Psoas muscle (tissue), 8 donors: Measurements from ENCODE around the gene PON3. TPM values are rescaled to one million over a fixed set of nuclear protein-coding genes. Genes with fewer than 3 reads are reported as not detected.

Experiments
- ATAC-seq, 4 donors: fragments of 200-7000 bp; cut with Tn5 transposase; one replicate each; pipeline ENCODE4 v1.9.1; 2020; ENCODE audit warnings: moderate library complexity in 3 of 4, mild to moderate bottlenecking in 2 of 4
- DNase-seq, 2 donors: peaks; one replicate each; pipeline ENCODE4 v3.0.0-alpha.2; 2020
- H3K27ac ChIP-seq: fragments of 200-600 bp; one replicate; pipeline ENCODE4 v1.8.0; 2022
- H3K27me3 ChIP-seq, 3 donors: fragments of 200-600 bp in 1 of 3; one replicate each; pipeline versions ENCODE4 v1.6.1 to v1.8.0; 2013 to 2022; ENCODE audit warnings: low read length in 2 of 3, mild to moderate bottlenecking in 2 of 3, moderate library complexity in 1 of 3; ENCODE audit not compliant: insufficient read depth in 3 of 3
- H3K36me3 ChIP-seq, 2 donors: fragments of 200-600 bp in 1 of 2; one replicate each; pipeline versions ENCODE4 v1.6.1 to v1.8.0; 2013 to 2022; ENCODE audit warnings: low read depth in 1 of 2, mild to moderate bottlenecking in 1 of 2, moderate library complexity in 1 of 2; ENCODE audit not compliant: insufficient read depth in 1 of 2
- H3K4me1 ChIP-seq: fragments of 200-600 bp; one replicate; pipeline ENCODE4 v1.8.0; 2022
- H3K4me3 ChIP-seq: fragments of 200-600 bp; one replicate; pipeline ENCODE4 v1.8.0; 2022; ENCODE audit warnings: mild to moderate bottlenecking
- H3K9me3 ChIP-seq: fragments of 200-600 bp; one replicate; pipeline ENCODE4 v1.8.0; 2022
- WGBS, 3 donors: extraction: QIAGEN DNeasy Blood & Tissue Kit; methylation state at CpG; one replicate each; pipeline versions ENCODE4 v1.1.6 to v1.1.7; 2013; 5-methylcytosine and 5-hydroxymethylcytosine counted together
- intact Hi-C, 2 donors: fragments of 100-400 bp; cut with DNase I; formaldehyde crosslinking; loops; one replicate each; pipeline versions ENCODE4 v1.11.0 to v1.14.2; 2022
- polyA plus RNA-seq, 3 donors: library from polyadenylated mRNA; stranded (reverse); fragments of 200-250 nt; gene quantifications; one replicate each; pipeline ENCODE4 v1.2.3, GENCODE V29; 2013
- total RNA-seq, 4 donors: library from RNA; stranded (reverse); fragmentation: NEBNext Ultra II Directional in 2 of 4; extraction: Animal tissue kit (Norgen Biotek cat#: 25700) in 2 of 4; gene quantifications; one replicate each; pipeline versions ENCODE4 v1.2.1 to v1.2.4, GENCODE V29; 2021 to 2023
- TF ChIP-seq, protein P1 (sequence below): fragments of 200-600 bp; IDR thresholded peaks from one replicate; pipeline ENCODE4 v1.8.0; 2022; ENCODE audit warnings: antibody characterized with exemption
- donor health status: healthy with polysubstance abuse.
- donor health status: DM: no; HTN: no; CAD: no; lungs with moderate emphysema.
- donor health status: Bipolar disorder and iron deficiency.
- donor health status: healthy.
- donor health status: DM: yes; HTN: yes; CAD: no.
- donor health status: DM: no; HTN: no; CAD: no.
- donor health status: DM: no; HTN: no; CAD: no.
- donor health status: DM: yes; HTN: yes; CAD: no.

PON3 gene
- total and polyA plus RNA-seq, 7 donors, result 0.30 to 0.50 (median 0.46) TPM; not detected in 1

DNA sequence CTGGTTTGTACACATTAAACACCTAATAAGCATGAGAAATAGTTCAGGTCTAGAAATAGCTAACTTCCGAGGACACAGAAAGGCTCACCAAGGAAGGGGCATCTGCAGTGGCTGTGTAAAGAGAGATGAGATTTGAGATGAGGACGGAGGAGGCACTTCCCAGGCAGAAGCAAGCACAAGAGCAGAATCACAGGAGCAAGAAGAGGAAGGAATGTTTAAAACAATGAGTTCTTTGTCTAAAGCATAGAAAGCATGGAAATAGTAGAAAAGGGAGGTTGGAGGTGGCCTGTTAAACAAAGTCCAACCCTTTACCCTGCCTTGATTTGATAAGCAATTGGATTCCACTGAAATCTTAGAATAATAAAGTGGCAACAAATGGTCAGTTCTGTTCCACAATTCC, 11.6 kb upstream of the PON3 start:
- H3K9me3 ChIP-seq, result no peaks in the 10 kb centered on the region
- WGBS, 3 donors, result 44 to 67% (median 50%) methylated on average over 2 of the region's 2 CpGs
- H3K27me3 ChIP-seq, result no peaks in the 10 kb centered on the region
- no peaks in the 10 kb centered on the region for H3K4me1 ChIP-seq
- H3K36me3 ChIP-seq, result peaks cover 9 to 82% of the 10 kb centered on the region in 2 donors
- DNase-seq (no peak), ATAC-seq (no peak)
- H3K27ac ChIP-seq, result no peak overlapping the region
- TF ChIP-seq, protein P1, sequence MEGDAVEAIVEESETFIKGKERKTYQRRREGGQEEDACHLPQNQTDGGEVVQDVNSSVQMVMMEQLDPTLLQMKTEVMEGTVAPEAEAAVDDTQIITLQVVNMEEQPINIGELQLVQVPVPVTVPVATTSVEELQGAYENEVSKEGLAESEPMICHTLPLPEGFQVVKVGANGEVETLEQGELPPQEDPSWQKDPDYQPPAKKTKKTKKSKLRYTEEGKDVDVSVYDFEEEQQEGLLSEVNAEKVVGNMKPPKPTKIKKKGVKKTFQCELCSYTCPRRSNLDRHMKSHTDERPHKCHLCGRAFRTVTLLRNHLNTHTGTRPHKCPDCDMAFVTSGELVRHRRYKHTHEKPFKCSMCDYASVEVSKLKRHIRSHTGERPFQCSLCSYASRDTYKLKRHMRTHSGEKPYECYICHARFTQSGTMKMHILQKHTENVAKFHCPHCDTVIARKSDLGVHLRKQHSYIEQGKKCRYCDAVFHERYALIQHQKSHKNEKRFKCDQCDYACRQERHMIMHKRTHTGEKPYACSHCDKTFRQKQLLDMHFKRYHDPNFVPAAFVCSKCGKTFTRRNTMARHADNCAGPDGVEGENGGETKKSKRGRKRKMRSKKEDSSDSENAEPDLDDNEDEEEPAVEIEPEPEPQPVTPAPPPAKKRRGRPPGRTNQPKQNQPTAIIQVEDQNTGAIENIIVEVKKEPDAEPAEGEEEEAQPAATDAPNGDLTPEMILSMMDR, result no peak
- intact Hi-C loops, result no loop called here
- no peak overlapping the region for H3K4me3 ChIP-seq

DNA sequence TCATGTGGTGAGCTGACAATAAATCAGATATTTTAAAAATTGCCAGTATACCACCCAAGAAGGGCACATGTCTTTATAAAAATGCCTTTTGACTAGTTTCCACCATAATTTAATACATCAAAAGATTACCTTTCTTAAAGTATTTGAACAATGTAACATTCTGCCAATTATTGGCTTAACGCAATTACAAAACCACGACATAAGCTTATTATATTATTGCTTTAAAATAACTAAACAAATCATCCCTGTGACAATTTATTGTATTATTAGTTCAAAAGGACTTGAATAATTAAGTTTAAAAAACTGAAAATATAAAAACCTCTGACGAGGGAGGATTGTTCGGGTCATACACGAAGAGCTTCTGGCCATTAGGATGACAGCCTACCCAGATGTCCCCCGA, 9.6 kb upstream of the PON3 start:
- ATAC-seq (no peak), DNase-seq (no peak)
- Histone ChIP-seq H3K9me3 (no peaks in the 10 kb centered on the region), H3K27me3 (no peaks in the 10 kb centered on the region), H3K4me1 (no peaks in the 10 kb centered on the region), H3K4me3 (no peak overlapping the region), H3K27ac (no peak overlapping the region), H3K36me3 (peaks cover 5 to 67% of the 10 kb centered on the region in 2 donors)
- TF ChIP-seq, protein P1, result no peak
- 92 to 96% (median 92%) methylated on average over 6 of the region's 6 CpGs for WGBS, 3 donors
- intact Hi-C loops, result no loop called here

DNA sequence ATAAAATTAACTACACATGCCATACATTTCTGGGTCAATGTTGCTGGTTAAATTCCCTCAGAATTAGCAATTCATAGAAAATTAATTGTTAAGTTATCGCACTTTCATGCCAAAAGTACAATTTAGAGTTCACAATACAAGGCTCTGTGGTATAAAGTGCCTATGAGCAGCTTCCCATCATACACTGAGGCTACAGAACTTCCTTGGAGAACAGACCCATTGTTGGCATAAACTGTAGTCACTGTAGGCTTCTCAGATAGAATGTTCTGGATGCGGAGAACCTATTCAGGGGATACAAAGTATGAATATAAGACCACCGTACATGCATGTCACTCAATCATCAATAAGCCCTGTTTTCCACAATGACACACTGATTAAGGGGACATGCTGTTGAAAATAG, 9.0 kb upstream of the PON3 start:
- ATAC-seq (no peak), DNase-seq (no peak)
- WGBS, 3 donors, result 92 to 97% (median 96%) methylated on average over 3 of the region's 3 CpGs
- intact Hi-C loops, result no loop called here
- peaks cover 3 to 61% of the 10 kb centered on the region in 2 donors for H3K36me3 ChIP-seq
- TF ChIP-seq, protein P1, result no peak
- H3K4me3 ChIP-seq, result no peak overlapping the region
- no peaks in the 10 kb centered on the region for H3K4me1 ChIP-seq
- no peaks in the 10 kb centered on the region for H3K27me3 ChIP-seq
- no peaks in the 10 kb centered on the region for H3K9me3 ChIP-seq
- H3K27ac ChIP-seq, result no peak overlapping the region

DNA sequence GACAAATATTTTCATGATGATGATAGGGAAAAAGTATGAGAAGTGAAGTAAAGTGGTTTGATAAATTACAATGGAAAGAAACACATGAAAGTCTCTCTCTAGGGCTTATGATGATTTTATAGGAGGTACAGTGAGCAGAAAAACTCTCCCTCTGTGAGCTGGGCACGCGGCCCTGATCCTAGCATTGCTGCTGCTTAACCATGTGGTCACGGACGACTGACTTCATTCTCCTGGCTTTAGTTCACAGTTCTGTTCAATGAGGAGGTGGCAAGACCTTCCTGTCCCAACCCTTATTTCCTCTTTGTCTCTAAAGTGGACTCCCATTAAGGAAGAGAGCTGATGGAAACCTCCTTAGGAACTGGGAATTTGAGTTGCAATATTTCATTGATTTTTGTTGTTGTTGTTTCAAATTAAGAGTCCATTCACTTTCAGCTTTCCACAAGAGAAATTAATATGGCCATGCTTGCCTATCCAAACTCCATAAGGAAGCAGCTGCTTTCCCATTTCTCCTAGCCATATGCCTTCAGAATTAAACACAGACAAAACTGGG, 8.2 kb upstream of the PON3 start:
- 30 to 32% (median 31%) methylated on average over 4 of the region's 4 CpGs for WGBS, 3 donors
- Histone ChIP-seq H3K27me3 (no peaks in the 10 kb centered on the region), H3K4me1 (no peaks in the 10 kb centered on the region), H3K27ac (no peak overlapping the region), H3K9me3 (no peaks in the 10 kb centered on the region), H3K36me3 (peaks cover 3 to 53% of the 10 kb centered on the region in 2 donors), H3K4me3 (no peak overlapping the region)
- TF ChIP-seq, protein P1, result no peak
- ATAC-seq, result peak in 1 of 4 donors; percentile 44
- intact Hi-C loops, result no loop called here
- DNase-seq, result no peak
